HepG2 (cell line): ENCODE data around the gene PLXND1. TPM values are rescaled to one million over a fixed set of nuclear protein-coding genes. Genes with fewer than 3 reads are reported as not detected.

Source experiments
- ATF3 ChIP-seq: sonication (generic); formaldehyde crosslinking; IDR thresholded peaks from 2 replicates; pipeline ENCODE4 v1.4.0; 2020; ENCODE audit warnings: missing genetic modification reagents
- BCL3 ChIP-seq: sonication (generic); formaldehyde crosslinking; IDR thresholded peaks from 2 replicates; pipeline ENCODE4 v1.5.1; 2020; ENCODE audit warnings: mild to moderate bottlenecking, missing genetic modification reagents, moderate library complexity
- CREB1 ChIP-seq, 2 experiments: fragments of 450-650 bp in 1 of 2; IDR thresholded peaks; 2 replicates each; pipeline ENCODE4 v1.6.1; 2016 to 2017; ENCODE audit warnings: control low read depth in 1 of 2, mild to moderate bottlenecking in 1 of 2, missing compliant biosample characterization in 1 of 2, missing genetic modification characterization in 1 of 2
- HNF1A ChIP-seq, 2 experiments: sonication (generic) in 1 of 2; formaldehyde crosslinking in 1 of 2; IDR thresholded peaks; 2 replicates each; pipeline versions ENCODE4 v1.4.0 to v1.6.1; 2016 to 2020; ENCODE audit warnings: borderline replicate concordance in 1 of 2, low read depth in 1 of 2, mild to moderate bottlenecking in 1 of 2, missing genetic modification reagents in 1 of 2
- MAFK ChIP-seq, 2 experiments: IDR thresholded peaks in 1 of 2; conservative IDR thresholded peaks in 1 of 2; 2 replicates each; pipeline ENCODE4 v1.6.1; 2011; ENCODE audit warnings: improper control_type of control experiment in 2 of 2, low read length in 2 of 2
- PRMT3 ChIP-seq: sonication (generic); formaldehyde crosslinking; IDR thresholded peaks from 2 replicates; pipeline ENCODE4 v1.8.1; 2022; ENCODE audit warnings: low read depth, mild to moderate bottlenecking, moderate library complexity, missing genetic modification reagents, borderline replicate concordance
- SSRP1 ChIP-seq: IDR thresholded peaks from 2 replicates; pipeline ENCODE4 v1.6.1; 2016; ENCODE audit warnings: control low read depth
- TBX2 ChIP-seq: sonication (generic); formaldehyde crosslinking; IDR thresholded peaks from 2 replicates; pipeline ENCODE4 v1.5.0; 2020; ENCODE audit warnings: missing genetic modification reagents, mild to moderate bottlenecking, borderline replicate concordance
- TCF7 ChIP-seq: sonication (generic); IDR thresholded peaks from 2 replicates; pipeline ENCODE4 v1.6.1; 2016; ENCODE audit warnings: antibody characterized with exemption, low read depth
- TRAFD1 ChIP-seq: sonication (generic); formaldehyde crosslinking; IDR thresholded peaks from 2 replicates; pipeline ENCODE4 v1.5.1; 2020; ENCODE audit warnings: missing genetic modification reagents, mild to moderate bottlenecking, borderline replicate concordance
- ZNF362 ChIP-seq: sonication (generic); formaldehyde crosslinking; IDR thresholded peaks from 2 replicates; pipeline ENCODE4 v1.4.0; 2020; ENCODE audit warnings: missing genetic modification reagents, mild to moderate bottlenecking, borderline replicate concordance
- ZNF562 ChIP-seq: sonication (generic); formaldehyde crosslinking; IDR thresholded peaks from 2 replicates; pipeline ENCODE4 v1.8.0; 2022; ENCODE audit warnings: missing genetic modification reagents, borderline replicate concordance
- ZNF569 ChIP-seq: sonication (generic); formaldehyde crosslinking; IDR thresholded peaks from 2 replicates; pipeline ENCODE4 v1.5.0; 2020; ENCODE audit warnings: mild to moderate bottlenecking, missing genetic modification reagents, moderate library complexity, borderline replicate concordance
- ZNF652 ChIP-seq: IDR thresholded peaks from 2 replicates; pipeline ENCODE4 v1.6.1; 2016; ENCODE audit warnings: low read depth, borderline replicate concordance
- polyA plus RNA-seq, 8 experiments: library from polyadenylated mRNA; depleted of rRNA in 3 of 8; stranded (reverse) in 7 of 8; unstranded in 1 of 8; fragments of >200 nt; fragmentation: Illumina TruSeq in 4 of 8; extraction: Trizol in 4 of 8; gene quantifications; 2 replicates each; pipeline versions ENCODE4 v1.2.1 to v1.2.3, GENCODE V29; 2011 to 2016; ENCODE audit warnings: low read depth in 4 of 8, missing spikeins in 1 of 8, mixed read lengths in 1 of 8; ENCODE audit not compliant: insufficient read depth in 1 of 8
- total RNA-seq, 5 experiments: library from RNA; depleted of rRNA; stranded (reverse); fragments of >200 nt; fragmentation: Illumina TruSeq; extraction: Trizol; gene quantifications; 2 replicates each; pipeline ENCODE4 v1.2.3, GENCODE V29; 2016; ENCODE audit warnings: low read depth in 1 of 5

PLXND1 gene
- total and polyA plus RNA-seq, 2 of the 13 experiments (the other 11 are each of a cell fraction or from before 2014, with no cell fraction given), result 15.9 to 42.0 TPM

GRCh38 chr3:129558772-129559564 lies 47.5 kb downstream of the PLXND1 start (continued):
- TF ChIP-seq ATF3 (peak; percentile 46; the same call in 1 of the 2 replicates), SSRP1 (CRISPR knock-in tag) (no peak), TCF7 (no peak), BCL3 (CRISPR knock-in tag) (0 out of 2 replicates have a peak, but pooled peaks have one; percentile 37), TBX2 (CRISPR knock-in tag) (peak; percentile 57; the same call in 1 of the 2 replicates), ZNF562 (CRISPR knock-in tag) (no peak), HNF1A (IDR thresholded peaks at IDR 0.05; ENCODE audit: low read depth) (no peak), HNF1A (CRISPR knock-in tag; IDR thresholded peaks at IDR 0.05; ENCODE audit: borderline replicate concordance) (peak; percentile 50; the same call in 1 of the 2 replicates), ZNF362 (CRISPR knock-in tag) (no peak), PRMT3 (no peak), CREB1 (IDR thresholded peaks at IDR 0.05) (no peak), CREB1 (CRISPR knock-in tag; IDR thresholded peaks at IDR 0.05) (no peak), ZNF652 (CRISPR knock-in tag) (no peak), MAFK (conservative IDR thresholded peaks at IDR 0.05 in 1 of 2, IDR thresholded peaks at IDR 0.05 in 1 of 2; ENCODE audit: low read length in 2 of 2) (0 out of 4 replicates have a peak, but pooled peaks of 1 of the 2 experiments have one; percentile 33), TRAFD1 (CRISPR knock-in tag) (no peak), ZNF569 (CRISPR knock-in tag) (no peak)
